OCI-LY1 (cell line): ENCODE measurements around the gene PHF23.

ENCODE experiments used
- EZH2 ChIP-seq: fragments of 200-600 bp; sonication (generic), shearing (Covaris generic); IDR thresholded peaks from 2 replicates; pipeline ENCODE4 v1.8.0; 2017; ENCODE audit warnings: borderline replicate concordance, mixed run types, mild to moderate bottlenecking, antibody characterized with exemption, low read length, moderate library complexity, mixed read lengths
- TF ChIP-seq, protein P1 (sequence below): fragments of 200-600 bp; sonication (generic), shearing (Covaris generic); IDR thresholded peaks from 2 replicates; pipeline ENCODE4 v1.5.1; 2017; ENCODE audit warnings: mild to moderate bottlenecking, antibody characterized with exemption, low read length, moderate library complexity, mixed read lengths

GRCh38 chr17:7252176-7253043 is 13.2 kb upstream of the PHF23 start, which contains the start of gene ELP5:
- TF ChIP-seq, protein P1, sequence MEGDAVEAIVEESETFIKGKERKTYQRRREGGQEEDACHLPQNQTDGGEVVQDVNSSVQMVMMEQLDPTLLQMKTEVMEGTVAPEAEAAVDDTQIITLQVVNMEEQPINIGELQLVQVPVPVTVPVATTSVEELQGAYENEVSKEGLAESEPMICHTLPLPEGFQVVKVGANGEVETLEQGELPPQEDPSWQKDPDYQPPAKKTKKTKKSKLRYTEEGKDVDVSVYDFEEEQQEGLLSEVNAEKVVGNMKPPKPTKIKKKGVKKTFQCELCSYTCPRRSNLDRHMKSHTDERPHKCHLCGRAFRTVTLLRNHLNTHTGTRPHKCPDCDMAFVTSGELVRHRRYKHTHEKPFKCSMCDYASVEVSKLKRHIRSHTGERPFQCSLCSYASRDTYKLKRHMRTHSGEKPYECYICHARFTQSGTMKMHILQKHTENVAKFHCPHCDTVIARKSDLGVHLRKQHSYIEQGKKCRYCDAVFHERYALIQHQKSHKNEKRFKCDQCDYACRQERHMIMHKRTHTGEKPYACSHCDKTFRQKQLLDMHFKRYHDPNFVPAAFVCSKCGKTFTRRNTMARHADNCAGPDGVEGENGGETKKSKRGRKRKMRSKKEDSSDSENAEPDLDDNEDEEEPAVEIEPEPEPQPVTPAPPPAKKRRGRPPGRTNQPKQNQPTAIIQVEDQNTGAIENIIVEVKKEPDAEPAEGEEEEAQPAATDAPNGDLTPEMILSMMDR: peak; percentile 57
- no peak for TF ChIP-seq EZH2
